ENCODE results near the gene DROSHA. TPM values are rescaled to one million over a fixed set of nuclear protein-coding genes. Genes with fewer than 3 reads are reported as not detected.

DROSHA gene
- polyA plus RNA-seq, 1 donor = 57.0 TPM

DNA sequence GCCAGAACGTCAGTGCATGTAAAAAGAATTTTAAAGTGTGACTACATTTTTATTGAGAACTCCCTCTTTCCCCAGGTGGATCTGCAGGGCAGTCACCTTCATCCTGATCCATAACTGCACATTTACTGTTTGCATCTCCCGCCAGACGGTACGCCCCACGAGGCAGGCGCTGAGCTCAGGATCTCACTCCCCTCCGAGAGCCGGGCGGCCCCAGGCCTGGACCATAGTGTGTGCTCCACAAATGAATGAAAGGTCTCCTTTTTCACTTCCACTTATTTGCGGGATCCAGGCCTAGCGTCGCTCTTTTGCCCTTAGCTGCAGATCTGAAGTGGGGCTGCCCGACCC is 378 bp downstream of the DROSHA start:
- DNase-seq = no peak
- WGBS (ENCODE audit: insufficient coverage, low lambda C conversion rate) = no CpG with 5 or more reads among the region's 13 CpGs
- H3K4me1 ChIP-seq (ENCODE audit: control insufficient read depth, insufficient read depth, low read length) = peaks cover 13% of the 10 kb centered on the region
- H3K9me3 ChIP-seq (ENCODE audit: control insufficient read depth, low read depth, low read length) = no peaks in the 10 kb centered on the region
- H3K4me3 ChIP-seq (ENCODE audit: low read length) = peak overlapping the region; percentile 77
- peak overlapping the region; percentile 49 for H3K27ac ChIP-seq (ENCODE audit: low read length)
- peaks cover 36% of the 10 kb centered on the region for H3K36me3 ChIP-seq (ENCODE audit: control insufficient read depth, insufficient read depth, low read length)
- H3K27me3 ChIP-seq (ENCODE audit: control insufficient read depth, insufficient read depth, low read length) = no peaks in the 10 kb centered on the region

DNA sequence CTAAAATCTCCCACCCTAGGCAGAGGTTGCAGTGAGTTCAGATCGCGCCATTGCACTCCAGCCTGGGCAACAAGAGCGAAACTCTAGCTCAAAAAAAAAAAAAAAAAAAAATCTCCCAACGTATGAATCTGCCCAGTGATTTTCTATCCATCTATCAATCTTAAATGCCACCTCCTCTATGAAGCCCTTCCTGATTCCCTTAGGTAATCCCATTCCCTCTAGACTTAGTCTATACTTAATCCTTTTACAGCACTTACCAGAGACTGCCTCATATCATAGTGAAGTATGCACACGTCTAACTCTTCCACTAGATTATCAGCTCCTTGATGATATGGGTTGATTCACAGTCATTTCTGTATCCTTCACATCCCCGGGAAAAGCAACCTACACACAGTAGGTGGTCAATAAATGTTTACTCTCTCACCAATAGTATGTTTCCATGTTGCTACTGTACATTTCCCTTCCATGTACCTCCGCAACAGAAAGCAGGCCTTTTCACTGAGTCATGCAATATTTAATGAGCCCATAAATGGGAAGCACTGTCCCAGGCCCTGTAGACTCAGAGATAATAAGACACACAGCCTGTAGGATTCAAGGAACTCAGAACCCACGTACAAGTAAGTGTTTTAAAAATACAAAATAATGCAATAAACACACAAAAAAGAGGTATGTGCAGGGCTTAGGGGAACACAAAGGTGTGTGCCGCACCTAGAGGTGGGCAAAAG is 1.2 kb downstream of the DROSHA start:
- Histone ChIP-seq H3K27ac (ENCODE audit: low read length) (no peak overlapping the region), H3K4me3 (ENCODE audit: low read length) (peak overlapping the region; percentile 77), H3K36me3 (ENCODE audit: control insufficient read depth, insufficient read depth, low read length) (peaks cover 40% of the 10 kb centered on the region), H3K9me3 (ENCODE audit: control insufficient read depth, low read depth, low read length) (no peaks in the 10 kb centered on the region), H3K27me3 (ENCODE audit: control insufficient read depth, insufficient read depth, low read length) (no peaks in the 10 kb centered on the region), H3K4me1 (ENCODE audit: control insufficient read depth, insufficient read depth, low read length) (peaks cover 13% of the 10 kb centered on the region)
- WGBS (ENCODE audit: insufficient coverage, low lambda C conversion rate) = 25% methylated on average over 1 of the region's 9 CpGs
- peak in 1 of 2 donors; percentile 12 for DNase-seq

DNA sequence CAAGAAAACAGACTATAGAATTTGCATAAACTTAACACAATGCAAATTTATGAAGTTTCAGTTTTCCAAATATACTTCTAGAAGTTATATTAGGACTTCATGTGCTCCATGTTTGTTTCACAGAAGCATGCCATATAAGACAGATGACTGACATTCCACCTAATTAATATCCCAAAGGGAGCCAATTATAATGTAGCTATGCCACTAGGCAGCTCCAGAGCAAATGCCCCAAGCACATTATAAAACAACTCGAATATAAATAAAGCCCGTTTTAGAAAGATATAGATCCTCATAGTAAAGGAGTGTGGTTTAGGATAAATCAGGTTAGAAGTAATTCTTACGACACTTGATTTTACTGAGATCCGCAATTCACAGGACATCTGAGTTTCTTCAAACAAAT is 8.9 kb downstream of the DROSHA start:
- no peak overlapping the region for H3K4me3 ChIP-seq (ENCODE audit: low read length)
- no CpG with 5 or more reads among the region's 4 CpGs for WGBS (ENCODE audit: insufficient coverage, low lambda C conversion rate)
- H3K4me1 ChIP-seq (ENCODE audit: control insufficient read depth, insufficient read depth, low read length) = no peaks in the 10 kb centered on the region
- DNase-seq = no peak
- peaks cover 56% of the 10 kb centered on the region for H3K36me3 ChIP-seq (ENCODE audit: control insufficient read depth, insufficient read depth, low read length)
- H3K27ac ChIP-seq (ENCODE audit: low read length) = no peak overlapping the region
- H3K9me3 ChIP-seq (ENCODE audit: control insufficient read depth, low read depth, low read length) = no peaks in the 10 kb centered on the region
- no peaks in the 10 kb centered on the region for H3K27me3 ChIP-seq (ENCODE audit: control insufficient read depth, insufficient read depth, low read length)

DNA sequence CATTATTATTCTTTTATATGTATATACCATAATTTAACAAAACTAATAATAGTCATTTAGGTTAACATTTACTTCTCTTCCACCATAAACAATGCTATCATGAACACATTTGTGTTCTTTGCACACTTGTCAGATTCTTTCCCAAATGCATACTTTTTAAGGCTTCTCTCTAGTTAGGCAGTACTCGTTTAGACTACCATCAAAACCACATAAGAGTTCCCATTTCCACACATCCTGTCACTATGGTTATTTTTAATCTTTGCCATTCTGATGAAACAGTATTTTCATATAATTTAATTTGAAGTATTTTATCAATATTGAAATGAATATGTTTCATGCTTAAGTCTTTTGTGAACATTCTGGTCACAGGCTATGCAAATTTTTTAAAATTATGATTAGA is 15.1 kb downstream of the DROSHA start:
- Histone ChIP-seq H3K9me3 (ENCODE audit: control insufficient read depth, low read depth, low read length) (no peaks in the 10 kb centered on the region), H3K36me3 (ENCODE audit: control insufficient read depth, insufficient read depth, low read length) (peaks cover 52% of the 10 kb centered on the region), H3K27me3 (ENCODE audit: control insufficient read depth, insufficient read depth, low read length) (no peaks in the 10 kb centered on the region), H3K4me1 (ENCODE audit: control insufficient read depth, insufficient read depth, low read length) (no peaks in the 10 kb centered on the region), H3K27ac (ENCODE audit: low read length) (no peak overlapping the region), H3K4me3 (ENCODE audit: low read length) (no peak overlapping the region)
- WGBS (ENCODE audit: insufficient coverage, low lambda C conversion rate) = no CpG with 5 or more reads among the region's 1 CpG
- no peak for DNase-seq

DNA sequence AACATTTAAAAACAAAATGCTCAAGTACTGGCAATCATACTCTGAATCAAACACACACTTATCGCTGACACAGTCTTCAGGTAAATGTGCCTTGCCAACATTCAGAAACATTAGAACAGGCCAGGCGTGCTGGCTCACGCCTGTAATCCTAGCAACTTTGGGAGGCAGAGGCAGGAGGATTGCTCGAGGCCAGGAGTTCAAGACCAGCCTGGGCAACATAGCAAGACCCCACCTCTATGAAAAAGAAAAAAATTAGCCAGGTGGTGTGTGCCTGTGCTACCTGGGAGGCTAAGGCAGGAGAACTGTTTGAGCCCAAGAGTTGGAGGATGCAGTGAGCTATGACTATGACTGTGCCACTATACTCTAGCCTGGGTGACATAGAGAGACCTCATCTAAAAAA is 20.6 kb downstream of the DROSHA start:
- H3K4me3 ChIP-seq (ENCODE audit: low read length) = no peak overlapping the region
- H3K9me3 ChIP-seq (ENCODE audit: control insufficient read depth, low read depth, low read length) = no peaks in the 10 kb centered on the region
- DNase-seq = no peak
- H3K27ac ChIP-seq (ENCODE audit: low read length) = no peak overlapping the region
- H3K4me1 ChIP-seq (ENCODE audit: control insufficient read depth, insufficient read depth, low read length) = no peaks in the 10 kb centered on the region
- H3K27me3 ChIP-seq (ENCODE audit: control insufficient read depth, insufficient read depth, low read length) = no peaks in the 10 kb centered on the region
- no CpG with 5 or more reads among the region's 4 CpGs for WGBS (ENCODE audit: insufficient coverage, low lambda C conversion rate)
- H3K36me3 ChIP-seq (ENCODE audit: control insufficient read depth, insufficient read depth, low read length) = peaks cover 72% of the 10 kb centered on the region

DNA sequence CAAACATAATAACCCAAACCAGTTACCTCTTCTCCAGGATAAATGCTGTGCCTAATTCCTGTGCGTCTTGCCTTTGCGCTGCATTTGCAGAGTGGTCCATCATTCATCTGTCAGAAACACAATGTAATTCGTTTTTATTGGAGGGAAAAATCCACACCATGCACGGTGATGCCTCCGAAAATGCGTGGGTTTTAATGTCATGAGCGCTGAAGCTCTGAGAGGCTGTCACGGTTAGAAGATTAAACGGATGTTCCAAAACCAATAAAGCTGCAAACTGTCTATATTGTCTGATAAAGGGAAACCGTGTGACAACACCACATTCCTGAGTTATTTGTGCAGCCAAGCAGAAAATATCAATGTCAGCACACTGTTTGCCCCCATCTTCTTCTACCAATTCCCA is 27.4 kb downstream of the DROSHA start:
- no peaks in the 10 kb centered on the region for H3K27me3 ChIP-seq (ENCODE audit: control insufficient read depth, insufficient read depth, low read length)
- H3K27ac ChIP-seq (ENCODE audit: low read length) = no peak overlapping the region
- H3K36me3 ChIP-seq (ENCODE audit: control insufficient read depth, insufficient read depth, low read length) = peaks cover 74% of the 10 kb centered on the region
- DNase-seq = no peak
- no peak overlapping the region for H3K4me3 ChIP-seq (ENCODE audit: low read length)
- no peaks in the 10 kb centered on the region for H3K4me1 ChIP-seq (ENCODE audit: control insufficient read depth, insufficient read depth, low read length)
- H3K9me3 ChIP-seq (ENCODE audit: control insufficient read depth, low read depth, low read length) = no peaks in the 10 kb centered on the region
- WGBS (ENCODE audit: insufficient coverage, low lambda C conversion rate) = 70% methylated on average over 2 of the region's 10 CpGs

DNA sequence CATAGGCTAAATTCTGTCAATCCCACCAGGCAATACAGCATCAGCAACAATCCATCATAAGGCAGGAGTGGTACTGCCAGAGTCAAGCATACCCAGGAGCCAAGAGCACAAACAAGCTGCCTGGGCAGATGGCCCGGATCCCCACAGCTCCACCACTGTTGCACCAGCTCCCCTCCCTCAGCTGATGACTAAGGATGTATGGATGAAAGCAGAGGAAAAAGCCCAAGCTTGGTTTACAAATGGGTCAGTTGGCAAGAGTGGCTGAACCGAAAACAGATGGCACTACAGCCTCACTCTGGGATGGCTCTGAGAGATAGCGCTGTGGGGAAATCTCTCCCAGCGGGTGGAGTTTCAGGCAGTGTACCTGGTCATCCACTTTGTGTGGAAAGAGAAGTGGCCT is 29.4 kb downstream of the DROSHA start:
- Histone ChIP-seq H3K4me1 (ENCODE audit: control insufficient read depth, insufficient read depth, low read length) (no peaks in the 10 kb centered on the region), H3K4me3 (ENCODE audit: low read length) (no peak overlapping the region), H3K36me3 (ENCODE audit: control insufficient read depth, insufficient read depth, low read length) (peaks cover 79% of the 10 kb centered on the region), H3K9me3 (ENCODE audit: control insufficient read depth, low read depth, low read length) (no peaks in the 10 kb centered on the region), H3K27ac (ENCODE audit: low read length) (no peak overlapping the region), H3K27me3 (ENCODE audit: control insufficient read depth, insufficient read depth, low read length) (no peaks in the 10 kb centered on the region)
- no CpG with 5 or more reads among the region's 4 CpGs for WGBS (ENCODE audit: insufficient coverage, low lambda C conversion rate)
- no peak for DNase-seq

DNA sequence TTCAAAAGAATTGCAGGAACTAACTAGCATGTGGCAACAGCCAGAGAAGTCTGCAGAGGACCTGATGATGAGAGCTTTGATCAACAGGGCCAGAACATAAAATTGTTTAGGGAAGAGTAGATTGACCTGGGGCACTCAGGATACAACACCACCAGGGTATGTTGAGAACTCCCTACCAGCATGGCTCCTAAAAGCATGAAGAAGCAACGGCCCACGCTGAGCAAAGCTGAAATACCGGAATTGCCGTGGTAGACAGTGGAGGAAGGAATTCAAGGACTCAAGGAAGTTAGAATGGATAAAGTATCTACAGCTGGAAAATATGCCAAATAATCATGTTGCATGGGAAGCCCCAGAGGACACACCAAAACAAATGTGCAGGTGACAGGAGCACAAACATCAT is 31.6 kb downstream of the DROSHA start:
- no peak overlapping the region for H3K27ac ChIP-seq (ENCODE audit: low read length)
- WGBS (ENCODE audit: insufficient coverage, low lambda C conversion rate) = 100% methylated on average over 2 of the region's 4 CpGs
- DNase-seq = no peak
- H3K27me3 ChIP-seq (ENCODE audit: control insufficient read depth, insufficient read depth, low read length) = no peaks in the 10 kb centered on the region
- H3K4me1 ChIP-seq (ENCODE audit: control insufficient read depth, insufficient read depth, low read length) = no peaks in the 10 kb centered on the region
- H3K36me3 ChIP-seq (ENCODE audit: control insufficient read depth, insufficient read depth, low read length) = peaks cover 92% of the 10 kb centered on the region
- H3K9me3 ChIP-seq (ENCODE audit: control insufficient read depth, low read depth, low read length) = no peaks in the 10 kb centered on the region
- no peak overlapping the region for H3K4me3 ChIP-seq (ENCODE audit: low read length)

DNA sequence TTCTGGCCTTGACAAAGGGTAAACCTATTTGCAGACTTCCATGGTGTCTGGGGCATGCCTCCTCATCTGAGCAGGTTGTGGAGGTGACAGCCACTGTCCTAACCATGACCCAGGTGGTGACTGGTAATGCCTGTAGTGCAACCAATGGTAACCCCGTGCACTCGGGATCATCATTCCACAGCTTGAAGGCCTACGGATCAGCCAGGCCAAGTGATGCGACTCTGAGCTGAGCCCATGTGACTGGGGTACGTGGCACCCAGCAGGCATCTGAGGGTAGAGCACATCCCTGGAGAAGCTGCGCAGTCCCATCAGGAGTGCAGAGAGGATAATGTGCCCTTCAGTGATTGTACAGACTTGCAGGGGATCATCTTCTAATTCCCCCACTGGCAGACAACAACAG is 35.0 kb downstream of the DROSHA start:
- peaks cover 85% of the 10 kb centered on the region for H3K36me3 ChIP-seq (ENCODE audit: control insufficient read depth, insufficient read depth, low read length)
- WGBS (ENCODE audit: insufficient coverage, low lambda C conversion rate) = no CpG with 5 or more reads among the region's 6 CpGs

DNA sequence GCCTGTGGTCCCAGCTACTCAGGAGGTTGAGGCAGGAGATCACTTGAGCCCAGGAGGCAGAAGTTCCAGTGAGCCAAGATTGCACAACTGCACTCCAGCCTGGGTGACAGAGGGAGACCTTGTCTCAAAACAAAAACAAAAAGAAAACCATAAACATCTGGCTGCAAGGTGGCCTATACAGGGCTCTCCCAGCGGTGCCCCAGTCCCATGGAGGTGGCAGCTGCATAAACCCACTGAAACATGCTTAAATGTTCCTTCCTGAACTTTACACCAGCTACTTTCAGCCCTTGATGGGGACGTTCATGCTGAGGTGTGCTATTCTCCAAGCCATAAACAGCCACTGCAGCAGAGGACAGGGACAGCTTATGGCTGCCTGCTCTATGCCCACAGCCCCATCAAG is 35.6 kb downstream of the DROSHA start:
- peaks cover 82% of the 10 kb centered on the region for H3K36me3 ChIP-seq (ENCODE audit: control insufficient read depth, insufficient read depth, low read length)
- H3K27ac ChIP-seq (ENCODE audit: low read length) = no peak overlapping the region
- no peaks in the 10 kb centered on the region for H3K27me3 ChIP-seq (ENCODE audit: control insufficient read depth, insufficient read depth, low read length)
- H3K9me3 ChIP-seq (ENCODE audit: control insufficient read depth, low read depth, low read length) = no peaks in the 10 kb centered on the region
- no CpG with 5 or more reads among the region's 2 CpGs for WGBS (ENCODE audit: insufficient coverage, low lambda C conversion rate)
- H3K4me3 ChIP-seq (ENCODE audit: low read length) = no peak overlapping the region
- DNase-seq = no peak
- H3K4me1 ChIP-seq (ENCODE audit: control insufficient read depth, insufficient read depth, low read length) = no peaks in the 10 kb centered on the region

More for the DNA sequence above, 35.0 kb downstream of the DROSHA start:
- no peaks in the 10 kb centered on the region for H3K4me1 ChIP-seq (ENCODE audit: control insufficient read depth, insufficient read depth, low read length)
- no peak for DNase-seq
- no peaks in the 10 kb centered on the region for H3K9me3 ChIP-seq (ENCODE audit: control insufficient read depth, low read depth, low read length)
- no peaks in the 10 kb centered on the region for H3K27me3 ChIP-seq (ENCODE audit: control insufficient read depth, insufficient read depth, low read length)
- no peak overlapping the region for H3K27ac ChIP-seq (ENCODE audit: low read length)
- no peak overlapping the region for H3K4me3 ChIP-seq (ENCODE audit: low read length)

DNA sequence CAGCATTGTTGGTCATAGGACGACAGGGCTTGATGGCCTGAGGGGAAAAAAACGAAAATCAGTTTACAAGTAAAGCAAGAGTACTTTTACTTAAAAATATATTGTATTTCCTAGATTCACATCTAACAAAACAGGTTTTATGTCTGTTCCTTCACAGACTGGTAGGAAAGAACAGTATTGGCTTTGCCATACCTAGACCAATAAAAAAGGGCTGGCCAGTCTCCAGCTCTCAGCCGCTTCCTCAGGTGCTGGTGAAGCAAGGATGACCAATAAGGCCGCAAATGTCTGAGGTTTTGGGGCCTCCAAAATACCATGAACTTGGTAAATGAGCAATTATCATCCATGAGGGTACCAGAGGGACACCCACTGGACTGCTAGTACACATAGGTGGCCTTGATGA is 36.6 kb downstream of the DROSHA start:
- H3K36me3 ChIP-seq (ENCODE audit: control insufficient read depth, insufficient read depth, low read length) = peaks cover 74% of the 10 kb centered on the region
- no peaks in the 10 kb centered on the region for H3K27me3 ChIP-seq (ENCODE audit: control insufficient read depth, insufficient read depth, low read length)
- H3K27ac ChIP-seq (ENCODE audit: low read length) = no peak overlapping the region
- WGBS (ENCODE audit: insufficient coverage, low lambda C conversion rate) = 100% methylated on average over 1 of the region's 4 CpGs
- no peaks in the 10 kb centered on the region for H3K4me1 ChIP-seq (ENCODE audit: control insufficient read depth, insufficient read depth, low read length)
- H3K4me3 ChIP-seq (ENCODE audit: low read length) = no peak overlapping the region
- no peaks in the 10 kb centered on the region for H3K9me3 ChIP-seq (ENCODE audit: control insufficient read depth, low read depth, low read length)
- DNase-seq = no peak
